Skin of body (tissue), 2 donors: ENCODE results near the gene RAB31. TPM values are rescaled to one million over a fixed set of nuclear protein-coding genes. Genes with fewer than 3 reads are reported as not detected.
"Not testable (repeated sequence)": the region's sequence is repeated elsewhere in the genome, so short reads cannot be mapped to it uniquely, and the experiment has no call there.

ENCODE experiments used
- DNase-seq: peaks from one replicate; lab custom pipeline; 2025; lab: John Stamatoyannopoulos, UW
- total RNA-seq: library from RNA; depleted of rRNA; stranded (reverse); fragments of >200 nt; gene quantifications from one replicate; pipeline ENCODE4 v1.2.3, GENCODE V29; 2014

RAB31 gene, protein sequence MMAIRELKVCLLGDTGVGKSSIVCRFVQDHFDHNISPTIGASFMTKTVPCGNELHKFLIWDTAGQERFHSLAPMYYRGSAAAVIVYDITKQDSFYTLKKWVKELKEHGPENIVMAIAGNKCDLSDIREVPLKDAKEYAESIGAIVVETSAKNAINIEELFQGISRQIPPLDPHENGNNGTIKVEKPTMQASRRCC
- 31.1 TPM for total RNA-seq

DNA sequence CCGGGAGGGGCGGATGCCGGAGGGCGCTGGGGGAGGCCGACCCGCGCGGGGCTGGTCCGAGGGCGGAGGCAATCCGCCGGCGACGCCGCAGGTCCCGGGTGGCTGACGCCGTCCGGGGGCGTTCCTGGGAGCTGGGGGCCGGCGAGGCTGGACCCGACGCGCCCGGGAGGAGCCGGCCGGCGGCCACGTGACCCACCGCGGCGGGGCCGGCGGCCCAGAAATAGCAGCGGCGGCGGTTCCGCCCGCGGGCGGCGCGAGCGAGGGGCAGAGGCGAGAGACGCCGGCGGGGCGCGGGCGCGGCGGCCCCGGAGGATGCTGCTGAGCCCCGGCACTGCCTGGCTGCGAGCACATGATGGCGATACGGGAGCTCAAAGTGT, at the start of gene RAB31:
Gene RAB31, plus strand, starts transcription at position 245 of the 377 bp plus-strand sequence. Its CDS starts 105 bp downstream, at position 350.
- peak; percentile 56 for DNase-seq

- no peak for DNase-seq
Measured at GRCh38 chr18:9659499-9660375, 48.4 kb upstream of the RAB31 start.

GRCh38 chr18:9661564-9661963, 46.5 kb upstream of the RAB31 start:
- no peak for DNase-seq

DNA sequence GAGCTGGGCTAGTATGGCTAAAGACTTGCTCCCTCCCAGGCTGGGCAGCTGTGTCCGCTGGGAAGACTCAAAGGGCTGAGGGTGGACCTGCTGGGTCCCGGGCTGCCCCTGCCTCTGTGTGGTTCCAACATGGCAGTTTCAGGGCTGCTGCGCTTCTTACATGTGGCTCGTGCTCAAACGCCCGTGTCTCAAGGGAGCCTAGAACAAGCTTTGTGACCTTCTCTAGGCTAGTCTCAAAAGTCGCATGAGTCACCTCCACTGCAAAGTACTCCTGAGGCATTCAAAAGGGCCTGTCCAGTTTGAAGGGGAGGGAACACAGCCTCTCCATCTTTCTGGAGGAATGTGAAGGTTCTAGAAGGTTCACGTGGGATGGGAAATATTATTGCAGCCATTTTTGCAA, 44.7 kb upstream of the RAB31 start:
- no peak for DNase-seq

GRCh38 chr18:9665314-9665713, 42.8 kb upstream of the RAB31 start:
- DNase-seq, result no peak

DNA sequence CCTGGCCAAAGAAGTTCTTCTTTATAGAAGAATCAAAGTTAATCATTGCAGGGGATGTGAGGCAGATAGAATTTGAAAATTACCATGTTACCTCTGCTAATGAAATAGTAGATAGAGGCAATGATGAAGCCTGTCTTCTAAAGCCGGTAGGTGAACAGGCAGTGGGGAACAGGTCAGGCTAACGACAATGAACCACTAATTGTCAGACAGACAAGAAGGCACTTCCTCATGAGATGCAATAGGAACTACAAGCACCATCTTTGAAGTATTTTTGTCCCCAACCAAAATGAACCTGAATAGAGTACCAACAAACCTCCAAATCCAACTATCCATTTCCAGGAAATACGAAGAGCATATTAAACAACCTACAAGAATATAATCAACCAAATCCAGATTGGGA, 41.6 kb upstream of the RAB31 start:
- no peak for DNase-seq

DNA sequence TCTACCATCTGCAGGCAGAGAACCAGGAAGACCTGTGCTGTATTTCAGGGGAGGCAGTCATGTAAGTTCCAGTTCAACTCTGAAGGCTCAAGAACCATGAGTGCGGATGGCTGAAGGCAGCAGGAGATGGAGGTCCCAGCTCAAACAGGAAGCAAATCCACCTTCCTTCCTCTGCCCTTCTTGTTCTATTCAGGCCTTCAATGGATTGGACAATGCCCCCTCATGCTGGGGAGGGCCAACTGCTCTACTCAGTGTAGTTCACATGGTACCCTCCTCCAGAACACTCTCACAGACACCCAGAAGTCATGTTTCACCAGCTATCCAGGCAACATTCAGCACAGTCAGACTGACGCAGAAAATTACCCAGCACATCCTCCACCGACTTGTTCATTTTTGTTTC, 39.1 kb upstream of the RAB31 start:
- DNase-seq, result no peak

- DNase-seq, result no peak
Measured at GRCh38 chr18:9671214-9671613, 36.9 kb upstream of the RAB31 start.

GRCh38 chr18:9673296-9674251, 34.5 kb upstream of the RAB31 start:
- DNase-seq, result no peak

DNA sequence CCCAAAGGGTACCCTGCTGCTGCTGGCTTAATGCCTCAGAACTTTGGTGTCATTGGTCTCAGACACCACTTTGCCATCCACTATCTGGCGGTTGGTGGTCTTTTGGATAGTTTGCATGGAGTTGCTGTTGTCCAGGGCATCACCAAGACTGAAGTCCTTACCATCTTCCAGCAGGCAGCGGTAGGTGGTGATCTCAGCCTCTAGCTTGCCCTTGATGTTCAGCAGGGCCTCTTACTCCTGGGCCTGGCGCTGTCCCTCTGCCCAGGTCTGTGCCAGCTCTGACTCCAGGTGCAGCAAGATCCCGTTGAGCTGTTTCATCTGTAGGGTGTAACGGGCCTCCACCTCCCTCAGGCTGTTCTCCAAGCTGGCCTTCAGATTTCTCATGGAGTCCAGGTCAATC, 29.9 kb upstream of the RAB31 start:
- not testable (repeated sequence) for DNase-seq

GRCh38 chr18:9679125-9679524, 29.0 kb upstream of the RAB31 start:
- DNase-seq, result no peak

GRCh38 chr18:9681217-9681616, 26.9 kb upstream of the RAB31 start:
- no peak for DNase-seq

DNA sequence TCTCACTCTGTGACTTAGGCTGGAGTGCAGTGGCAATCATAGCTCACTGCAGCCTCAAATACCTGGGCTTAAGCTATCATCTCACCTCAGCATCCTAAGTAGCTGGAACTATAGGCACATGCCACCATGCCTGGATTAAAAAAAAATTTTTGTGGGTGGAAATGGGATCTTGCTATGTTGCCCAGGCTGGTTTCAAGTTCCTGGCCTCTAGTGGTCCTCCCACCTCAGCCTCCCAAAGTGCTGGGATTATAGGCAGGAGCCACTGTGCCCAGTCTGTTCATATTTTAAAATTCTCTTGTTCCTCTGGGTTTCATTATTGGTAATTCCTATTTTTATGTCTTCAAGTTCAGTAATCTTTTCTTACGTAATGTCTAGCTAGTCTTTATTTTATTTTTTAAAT, 25.5 kb upstream of the RAB31 start:
- no peak for DNase-seq

GRCh38 chr18:9683418-9684396, 24.4 kb upstream of the RAB31 start:
- peak; percentile 46 for DNase-seq

- DNase-seq, result peak; percentile 47
Measured at GRCh38 chr18:9684881-9685614, 23.1 kb upstream of the RAB31 start.

DNA sequence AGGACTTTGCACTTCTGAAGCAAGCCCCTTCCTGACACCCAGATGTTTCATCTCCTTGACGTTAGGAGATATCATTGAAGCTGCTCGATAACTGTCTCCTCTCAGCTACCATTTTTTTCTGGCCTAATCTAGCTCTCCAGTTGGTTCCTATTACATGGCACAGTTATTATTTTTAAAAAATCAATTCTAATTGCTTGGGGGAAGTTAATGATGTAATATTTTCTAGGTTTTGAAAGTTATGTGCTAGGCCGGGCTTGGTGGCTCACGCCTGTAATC, 22.5 kb upstream of the RAB31 start:
- no peak for DNase-seq

DNA sequence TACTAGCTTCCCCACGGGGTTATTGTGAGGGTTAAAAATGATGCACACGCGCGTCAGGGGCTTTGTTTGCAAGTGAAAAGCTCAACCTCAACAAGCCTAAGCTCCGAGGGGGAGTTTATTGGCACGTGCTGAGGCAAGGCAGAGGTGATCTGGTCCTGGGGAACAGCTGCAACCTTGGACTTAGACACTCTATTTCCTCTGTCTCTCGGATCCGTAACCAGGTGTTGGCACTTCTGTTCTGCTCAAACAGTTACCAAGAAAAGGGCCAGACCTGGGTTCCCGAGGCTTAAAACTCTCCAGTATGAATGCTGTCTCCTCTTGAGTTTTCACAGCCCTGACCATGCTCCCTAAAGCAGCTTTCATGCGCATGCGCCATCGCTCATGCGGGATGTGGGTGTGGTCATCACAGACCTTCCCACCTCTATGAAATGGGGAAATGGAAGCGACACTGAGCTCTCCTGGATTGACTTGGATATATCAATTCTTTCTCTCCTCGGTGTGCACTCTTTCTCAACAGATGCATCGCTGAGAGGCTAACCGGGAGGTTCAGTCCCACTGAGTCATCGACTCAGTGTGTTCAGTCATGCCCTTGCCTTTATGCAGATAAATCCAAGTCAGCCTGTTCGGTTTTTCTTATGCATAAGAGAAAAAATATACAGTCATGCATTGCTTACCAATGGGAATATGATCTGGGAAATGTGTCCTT, 19.9 kb upstream of the RAB31 start:
- DNase-seq, result no peak

DNA sequence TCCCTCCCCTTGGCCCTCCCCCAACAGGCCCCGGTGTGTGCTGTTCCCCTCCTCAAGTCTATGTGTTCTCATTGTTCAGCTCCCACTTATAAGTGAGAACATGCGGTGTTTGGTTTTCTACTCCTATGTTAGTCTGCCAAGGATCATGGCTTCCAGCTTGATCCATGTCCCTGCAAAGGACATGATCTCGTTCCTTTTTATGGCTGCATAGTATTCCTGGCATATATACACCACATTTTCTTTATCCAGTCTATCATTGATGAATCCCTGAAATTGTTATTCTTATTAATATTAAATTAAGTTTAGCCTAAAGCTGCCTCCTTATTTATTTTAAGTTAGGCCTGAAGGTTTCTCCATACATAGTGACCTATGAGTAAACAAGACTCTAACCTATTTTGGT, 18.8 kb upstream of the RAB31 start:
- DNase-seq, result no peak

DNA sequence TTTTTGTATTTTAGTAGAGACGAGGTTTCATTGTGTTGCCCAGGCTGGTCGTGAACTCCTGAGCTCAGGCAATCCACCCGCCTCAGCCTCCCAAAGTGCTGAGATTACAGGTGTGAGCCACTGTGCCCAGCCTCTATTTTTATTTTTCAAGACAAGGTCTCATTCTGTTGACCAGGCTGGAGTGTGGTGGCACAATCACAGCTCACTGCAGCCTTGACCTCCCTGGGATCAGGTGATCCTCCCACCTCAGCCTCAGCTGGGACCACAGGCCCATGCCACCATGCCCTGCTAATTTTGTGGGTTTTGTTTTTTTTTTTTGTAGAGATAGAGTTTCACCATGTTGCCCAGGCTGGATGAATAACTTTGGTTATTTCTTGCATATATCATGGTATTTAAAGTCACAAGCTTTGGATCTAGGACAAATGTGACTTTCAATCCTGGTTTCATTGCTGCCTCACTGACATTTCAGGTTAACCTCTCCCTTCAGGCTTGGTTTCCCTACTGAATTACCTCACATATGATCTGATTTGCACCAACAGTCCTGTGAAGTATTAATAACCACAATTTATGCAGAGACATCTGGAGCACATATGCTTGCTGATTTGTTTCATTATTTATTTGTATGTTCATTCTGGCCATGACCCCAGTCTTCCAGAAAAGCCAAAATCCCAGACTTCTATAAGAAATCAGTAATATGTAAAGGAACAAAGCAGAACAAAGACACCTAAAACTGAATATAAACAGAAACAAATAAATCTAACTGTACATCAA, 17.5 kb upstream of the RAB31 start:
- peak; percentile 83 for DNase-seq
